GM13977 (cell line): ENCODE measurements around the gene DACT2.

Source experiments
- DNase-seq: peaks from one replicate; pipeline ENCODE4 v3.0.0; 2012; ENCODE audit warnings: low spot score
- CTCF ChIP-seq: IDR thresholded peaks from 2 replicates; pipeline ENCODE4 v1.5.1; 2012; ENCODE audit warnings: mild to moderate bottlenecking, control low read depth; ENCODE audit not compliant: insufficient read depth; ENCODE audit errors: extremely low read depth, missing control alignments
- in situ Hi-C: fragments of 300-500 bp; cut with MboI; formaldehyde crosslinking; loops from one replicate; pipeline ENCODE4 v1.12.0; 2022; ENCODE audit warnings: low sequenced_read_pairs, low pct_unique_long_range_greater_than_20kb, mixed read lengths, inconsistent platforms; ENCODE audit not compliant: unreplicated experiment

The DACT2 gene

DNA sequence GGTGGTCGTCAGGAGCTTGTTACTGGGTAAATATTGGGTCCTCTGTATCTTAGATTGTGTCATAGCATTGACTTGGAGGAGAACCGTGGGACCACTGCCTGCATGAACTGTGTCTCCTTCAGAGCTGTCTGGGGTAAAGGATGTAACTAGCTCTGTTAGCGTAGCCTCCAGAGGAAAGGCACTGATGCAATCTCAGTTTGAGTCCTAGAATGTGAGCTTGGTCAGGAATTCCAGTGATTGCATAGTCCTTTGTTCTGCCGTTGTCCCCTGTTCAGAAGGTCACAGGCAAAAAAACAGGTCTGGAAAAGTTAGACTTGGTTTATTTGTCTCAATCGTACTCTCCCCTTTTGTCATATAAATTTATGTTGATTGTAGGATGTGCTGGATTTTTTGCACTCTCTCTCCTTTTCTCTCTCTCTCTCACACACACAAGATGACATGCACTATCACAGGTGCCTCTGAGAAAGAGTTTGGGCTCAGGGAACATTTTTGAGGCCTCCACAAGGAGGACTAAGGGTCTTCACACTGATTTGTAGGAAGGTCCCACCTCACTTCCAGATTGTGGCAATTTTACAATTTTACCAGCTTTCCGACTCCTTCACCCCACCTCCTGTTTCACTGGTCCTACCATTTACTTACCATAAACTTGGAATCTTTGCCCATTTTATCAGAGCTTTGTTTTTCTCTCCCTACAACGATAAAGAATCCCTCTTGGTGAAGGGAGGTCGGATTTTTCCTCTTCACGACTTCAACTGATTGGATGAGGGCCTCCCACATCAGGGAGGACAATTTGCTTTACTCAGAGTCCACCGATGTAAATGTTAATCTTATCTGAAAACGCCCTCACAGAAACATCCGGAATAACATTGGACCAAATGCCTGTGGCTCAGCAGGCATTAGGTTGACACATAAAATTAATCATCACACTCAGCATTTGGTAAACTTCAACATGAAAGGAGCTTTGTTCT, 7.0 kb upstream of the DACT2 start:
- in situ Hi-C loops: no loop called here
- DNase-seq: no peak
- TF ChIP-seq CTCF: no peak

- no peak for DNase-seq
- in situ Hi-C loops: no loop called here
- TF ChIP-seq CTCF: no peak
Measured at GRCh38 chr6:168322966-168323365, 3.4 kb upstream of the DACT2 start.

DNA sequence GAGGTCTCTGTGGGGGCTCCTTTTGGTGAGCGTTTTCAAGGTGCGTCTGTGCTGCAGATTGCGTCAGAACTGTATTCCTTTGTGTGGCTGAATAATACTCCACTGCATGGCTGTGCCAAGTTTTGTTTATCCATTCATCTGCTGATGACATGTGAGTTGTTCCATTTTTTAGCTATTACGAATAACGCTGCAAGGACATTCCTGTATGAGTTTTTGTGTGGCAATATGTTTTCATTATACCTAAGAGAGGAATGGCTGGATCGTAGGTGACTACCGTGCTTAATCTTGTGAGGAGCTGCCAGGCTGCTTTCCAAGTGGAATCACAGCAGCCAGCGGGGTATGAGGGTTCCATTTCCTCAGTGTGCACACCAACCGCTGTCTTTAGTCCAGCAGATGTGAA, 1.1 kb upstream of the DACT2 start:
- in situ Hi-C loops: no loop called here
- no peak for TF ChIP-seq CTCF
- no peak for DNase-seq

DNA sequence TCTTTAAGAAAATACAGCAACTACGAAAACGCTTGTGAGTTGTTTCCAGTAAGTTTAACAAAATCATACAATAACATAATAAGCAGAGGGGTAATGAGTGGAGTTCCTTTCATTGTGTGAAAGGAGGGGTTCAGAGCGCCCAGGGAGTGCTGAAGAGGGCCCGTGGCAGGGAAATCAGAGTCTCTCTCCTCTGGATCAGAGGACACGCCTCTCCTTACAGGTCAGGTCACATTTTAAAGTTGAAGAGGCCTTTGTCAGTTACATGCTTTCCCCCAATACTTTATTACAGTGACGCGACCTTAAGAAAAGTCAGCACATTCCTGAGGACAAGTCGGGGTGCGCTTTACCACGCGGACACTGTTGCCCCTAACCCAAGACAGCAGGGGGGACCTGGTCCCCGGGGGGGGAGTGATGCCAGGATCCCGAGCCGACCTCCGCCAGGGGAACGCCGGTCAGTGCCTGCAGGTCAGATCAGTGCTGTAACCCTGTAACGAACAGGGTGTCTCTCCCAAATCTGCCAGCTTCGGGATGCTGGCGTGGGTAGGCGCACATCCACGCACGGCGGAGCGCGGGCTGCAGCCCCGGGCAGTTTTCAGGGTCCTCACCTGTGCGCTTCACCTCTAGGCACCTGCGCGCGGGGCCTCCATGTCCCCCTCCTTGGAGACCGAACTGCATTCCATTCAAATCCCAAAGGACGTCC, 848 bp downstream of the DACT2 start:
- no peak for TF ChIP-seq CTCF
- DNase-seq: no peak
- in situ Hi-C loops: no loop called here

- in situ Hi-C loops: no loop called here
- no peak for TF ChIP-seq CTCF
- DNase-seq: no peak
Measured at GRCh38 chr6:168318090-168318489, 1.5 kb downstream of the DACT2 start.

- no peak for DNase-seq
- in situ Hi-C loops: no loop called here
- TF ChIP-seq CTCF: no peak
Measured at GRCh38 chr6:168315596-168315995, 4.0 kb downstream of the DACT2 start.
